Measurements from ENCODE around the gene DLX1. TPM values are rescaled to one million over a fixed set of nuclear protein-coding genes. Genes with fewer than 3 reads are reported as not detected.
"Not testable (repeated sequence)": the region's sequence is repeated elsewhere in the genome, so short reads cannot be mapped to it uniquely, and the experiment has no call there.

The DLX1 gene
- total RNA-seq, 1 experiment from 2014 or later, result 7.6 TPM

- H3K4me3 ChIP-seq (ENCODE audit: low read length), result no peak overlapping the region
- no peak for DNase-seq
- BruUV-seq (replicated peaks), result no TSS peak
- no peak overlapping the region for H3K9ac ChIP-seq (ENCODE audit: low read length)
- H3K36me3 ChIP-seq (ENCODE audit: low read depth, low read length), result no peaks in the 10 kb centered on the region
- no peak overlapping the region for H3K27ac ChIP-seq (ENCODE audit: low read length)
- intact Hi-C loops (cut with micrococcal nuclease), result no loop called here
- ATAC-seq, result peak; percentile 77
- TF ChIP-seq CTCF (conservative IDR thresholded peaks at IDR 0.05; ENCODE audit: low read depth, low read length) (no peak), EZH2phosphoT487 (IDR thresholded peaks at IDR 0.05; ENCODE audit: borderline replicate concordance, low read length) (no peak), EZH2 (IDR thresholded peaks at IDR 0.05; ENCODE audit: low read length, unreplicated experiment) (no peak)
- H3K27me3 ChIP-seq (ENCODE audit: low read length), result no peaks in the 10 kb centered on the region
- no peaks in the 10 kb centered on the region for H3K9me3 ChIP-seq (ENCODE audit: low read length)
- ChIA-PET CTCF (no interaction called here), POLR2A (ENCODE audit: unreplicated experiment) (no interaction called here)
- no peaks in the 10 kb centered on the region for H4K20me1 ChIP-seq (ENCODE audit: low read length)
- no peak overlapping the region for H3K4me2 ChIP-seq (ENCODE audit: low read length)
- H3F3A ChIP-seq (ENCODE audit: low read length, unreplicated experiment), result no peaks in the 10 kb centered on the region
- H3K4me1 ChIP-seq (ENCODE audit: insufficient read depth, low read length), result no peaks in the 10 kb centered on the region
- H2AFZ ChIP-seq (ENCODE audit: low read length), result no peak overlapping the region
- H3K9me2 ChIP-seq (replicated peaks; ENCODE audit: low read length), result no peaks in the 10 kb centered on the region
- no peaks in the 10 kb centered on the region for H3K79me2 ChIP-seq (ENCODE audit: low read length)
These were observed 52.6 kb downstream of the DLX1 start for GRCh38 chr2:172137943-172138342.

GRCh38 chr2:172138727-172139126 lies 53.4 kb downstream of the DLX1 start:
- H3K27ac ChIP-seq (ENCODE audit: low read length); H3K4me2 ChIP-seq (ENCODE audit: low read length); CTCF ChIA-PET; H3K36me3 ChIP-seq (ENCODE audit: low read depth, low read length); H3K9me2 ChIP-seq (replicated peaks; ENCODE audit: low read length); H3F3A ChIP-seq (ENCODE audit: low read length, unreplicated experiment); H3K9ac ChIP-seq (ENCODE audit: low read length); intact Hi-C loops (cut with micrococcal nuclease); H4K20me1 ChIP-seq (ENCODE audit: low read length); H3K4me1 ChIP-seq (ENCODE audit: insufficient read depth, low read length); H2AFZ ChIP-seq (ENCODE audit: low read length); H3K4me3 ChIP-seq (ENCODE audit: low read length); H3K27me3 ChIP-seq (ENCODE audit: low read length); H3K79me2 ChIP-seq (ENCODE audit: low read length); DNase-seq; POLR2A ChIA-PET (ENCODE audit: unreplicated experiment); ATAC-seq; BruUV-seq (replicated peaks); H3K9me3 ChIP-seq (ENCODE audit: low read length): not testable (repeated sequence)

Other genes with a start within 250 kb of the DLX1 start
- gene SLC25A12, start 191.3 kb upstream of the DLX1 start, total RNA-seq (2014; rRNA removed), result 18.4 and 21.4 TPM in 2 replicates
- 58.7 and 76.8 TPM in 2 replicates for gene HAT1, start 163.0 kb upstream of the DLX1 start, total RNA-seq (2014; rRNA removed)
- gene METAP1D, start 85.6 kb upstream of the DLX1 start, total RNA-seq (2014; rRNA removed), result 7.3 and 12.0 TPM in 2 replicates
- gene DLX2, start 17.4 kb downstream of the DLX1 start, total RNA-seq (2014; rRNA removed), result 0.29 and 1.4 TPM in 2 replicates

Measured in PC-3 (cell line).